GM19438 (cell line): ENCODE data around the gene RAB37.

ENCODE experiments used
- ATAC-seq: cut with Tn5 transposase; IDR thresholded peaks from one replicate; pipeline ENCODE4 v1.9.1; 2021; ENCODE audit warnings: low read depth; ENCODE audit not compliant: unreplicated experiment

RAB37 gene

GRCh38 chr17:74760404-74761105 is 23.5 kb downstream of the RAB37 start:
- no peak for ATAC-seq

GRCh38 chr17:74761419-74761818 is 24.4 kb downstream of the RAB37 start:
- no peak for ATAC-seq

- ATAC-seq = no peak
These were observed 24.9 kb downstream of the RAB37 start for GRCh38 chr17:74761931-74762330.

- no peak for ATAC-seq
These were observed 26.7 kb downstream of the RAB37 start for GRCh38 chr17:74763565-74764387.

GRCh38 chr17:74764751-74765286 is 27.8 kb downstream of the RAB37 start:
- no peak for ATAC-seq

GRCh38 chr17:74766413-74766812 is 29.4 kb downstream of the RAB37 start:
- no peak for ATAC-seq

GRCh38 chr17:74767111-74767516 is 30.1 kb downstream of the RAB37 start:
- ATAC-seq = no peak

- ATAC-seq = no peak
These were observed 31.2 kb downstream of the RAB37 start for GRCh38 chr17:74768069-74768762.

GRCh38 chr17:74768763-74769114 is 31.7 kb downstream of the RAB37 start:
- no peak for ATAC-seq

GRCh38 chr17:74769266-74769855 is 32.3 kb downstream of the RAB37 start:
- ATAC-seq = no peak

GRCh38 chr17:74769856-74770497 is 32.9 kb downstream of the RAB37 start:
- ATAC-seq = no peak

- no peak for ATAC-seq
These were observed 33.7 kb downstream of the RAB37 start for GRCh38 chr17:74770498-74771318.

GRCh38 chr17:74771319-74771914 is 34.4 kb downstream of the RAB37 start:
- ATAC-seq = no peak

GRCh38 chr17:74772053-74772452 is 35.0 kb downstream of the RAB37 start:
- ATAC-seq = no peak

GRCh38 chr17:74773414-74773813 is 36.4 kb downstream of the RAB37 start:
- no peak for ATAC-seq

- no peak for ATAC-seq
These were observed 36.8 kb downstream of the RAB37 start for GRCh38 chr17:74773871-74774286.

GRCh38 chr17:74775409-74776043 is 38.5 kb downstream of the RAB37 start:
- no peak for ATAC-seq
